HG02970 (cell line): ENCODE data around the gene ATG16L2.
A peak's percentile ranks its signal among the peaks of the same experiment; 100 is the strongest.

Source experiments
- ATAC-seq: cut with Tn5 transposase; IDR thresholded peaks from one replicate; pipeline ENCODE4 v1.9.1; 2021; ENCODE audit warnings: mild to moderate bottlenecking, moderate library complexity, moderate number of reproducible peaks; ENCODE audit not compliant: unreplicated experiment, low FRiP score

Gene ATG16L2

DNA sequence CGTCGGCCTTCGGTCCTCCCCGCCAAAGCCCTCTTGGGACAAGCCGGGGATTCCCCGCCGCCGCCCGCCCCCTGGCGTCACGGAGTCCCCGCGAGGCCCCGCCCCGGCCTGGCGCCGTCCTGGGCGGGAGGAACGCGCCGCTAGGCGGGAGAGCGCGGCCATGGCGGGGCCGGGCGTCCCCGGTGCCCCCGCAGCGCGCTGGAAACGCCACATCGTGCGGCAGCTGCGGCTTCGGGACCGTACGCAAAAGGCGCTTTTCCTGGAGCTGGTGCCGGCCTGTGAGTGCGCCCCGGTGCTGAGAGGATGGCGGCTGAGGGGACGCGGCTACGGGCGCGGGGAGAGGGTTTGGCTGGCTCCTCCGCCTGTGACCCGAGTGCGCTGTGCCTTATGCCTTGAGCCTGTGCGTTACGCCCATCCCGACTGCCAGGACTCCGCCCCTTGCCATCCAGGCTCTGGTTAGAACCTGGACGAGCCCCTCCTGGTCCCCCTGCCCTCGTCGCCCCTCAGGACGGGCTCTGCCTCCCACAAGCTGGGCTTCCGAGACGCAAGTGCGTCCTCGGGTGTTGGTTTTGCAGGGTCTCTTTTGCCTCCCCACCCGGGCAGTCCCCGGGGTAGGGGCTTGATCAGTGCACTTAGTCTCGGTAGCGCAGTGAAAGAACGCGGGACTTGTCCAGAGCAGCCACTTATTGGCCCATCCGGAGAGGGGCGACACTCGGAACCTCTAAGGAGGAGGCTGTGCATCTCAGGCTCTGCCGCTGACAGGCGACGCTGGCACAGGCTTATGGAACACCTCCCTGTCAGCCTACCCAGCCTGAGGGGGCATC, at the start of gene ATG16L2:
ATG16L2 (plus strand) TSS at position 126 of the 824 bp plus-strand sequence; CDS start at position 161, 35 bp downstream.
- ATAC-seq: peak; percentile 67

DNA sequence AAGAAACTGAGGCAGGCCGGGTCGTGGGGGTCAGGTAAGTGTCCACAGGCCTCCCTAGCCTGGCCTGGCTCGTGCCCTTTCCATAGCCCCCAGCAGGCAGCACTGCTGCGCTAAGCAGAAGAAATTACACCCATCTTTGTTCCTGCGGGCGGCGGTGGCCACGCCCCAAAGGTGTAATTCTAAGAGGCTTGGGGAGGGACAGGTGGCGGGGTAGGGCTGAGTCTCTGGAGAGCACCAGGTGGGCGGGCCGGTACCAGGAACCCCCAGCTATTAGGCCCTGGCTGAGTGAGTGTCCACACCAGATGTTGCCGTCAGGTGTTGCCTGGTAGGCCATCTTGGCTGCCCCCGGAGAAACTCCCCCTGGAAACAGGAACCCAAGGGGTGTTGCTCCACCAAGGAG, 49.7 kb upstream of the ATG16L2 start:
- no peak for ATAC-seq

DNA sequence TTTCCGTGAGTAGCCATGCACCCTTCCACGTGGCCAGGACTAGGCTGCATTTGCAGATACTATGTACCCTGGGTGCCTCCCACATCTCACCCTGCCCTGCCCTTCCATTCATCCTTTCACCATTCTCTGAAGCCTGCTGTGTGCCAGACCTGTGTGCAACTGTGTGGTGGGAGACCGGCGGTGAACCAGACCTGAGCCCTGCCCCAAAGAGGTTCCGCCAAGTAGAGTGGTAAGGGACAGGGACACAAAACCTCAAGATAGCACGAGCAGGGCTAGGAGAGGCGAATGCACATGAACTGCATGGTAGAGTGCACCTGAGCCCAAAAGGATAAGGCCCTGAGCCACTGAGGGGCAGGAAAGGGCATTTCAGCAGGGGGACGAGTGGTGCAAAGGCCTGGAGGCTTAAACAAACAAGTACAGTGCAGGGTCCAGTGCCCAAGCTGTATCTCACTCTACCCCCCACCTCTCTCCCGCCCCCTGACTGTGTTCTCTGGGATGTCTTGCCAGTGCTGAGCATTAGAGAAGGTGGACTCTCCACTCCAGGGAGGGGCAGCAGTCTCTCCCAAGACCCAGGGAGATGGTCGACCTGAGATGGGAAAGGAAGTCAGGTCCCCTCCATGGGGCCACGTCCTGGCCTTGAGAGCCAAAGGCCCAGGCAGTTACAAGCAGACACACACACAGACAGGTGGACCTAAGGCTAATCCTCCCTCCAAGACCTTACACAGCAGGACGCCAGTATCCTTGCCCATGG, 47.9 kb upstream of the ATG16L2 start:
- ATAC-seq: no peak

- ATAC-seq: no peak
Observed at GRCh38 chr11:72767203-72768062, 46.8 kb upstream of the ATG16L2 start.

DNA sequence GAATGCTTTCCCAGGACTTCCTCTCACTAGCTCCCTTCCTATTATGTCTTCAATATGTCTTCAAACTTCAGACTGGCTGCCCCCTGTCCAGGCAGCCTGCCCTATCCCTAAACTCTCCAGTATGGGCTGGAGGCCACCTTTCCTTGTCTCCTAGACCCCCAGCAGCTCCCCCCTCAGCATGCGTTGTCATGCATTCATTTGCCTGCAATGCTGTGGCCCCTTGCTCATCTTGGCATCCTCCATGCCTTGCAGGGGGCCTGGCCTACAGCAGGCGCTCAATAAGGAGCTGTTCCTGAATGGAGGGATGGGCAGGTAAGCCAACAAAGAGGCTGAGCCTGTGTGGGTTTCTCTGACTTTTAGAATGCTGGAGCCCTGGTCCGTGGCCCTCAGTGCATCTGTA, 45.6 kb upstream of the ATG16L2 start:
- no peak for ATAC-seq

- ATAC-seq: no peak
Observed at GRCh38 chr11:72769680-72770079, 44.5 kb upstream of the ATG16L2 start.

GRCh38 chr11:72770799-72771198, 43.4 kb upstream of the ATG16L2 start:
- ATAC-seq: no peak

DNA sequence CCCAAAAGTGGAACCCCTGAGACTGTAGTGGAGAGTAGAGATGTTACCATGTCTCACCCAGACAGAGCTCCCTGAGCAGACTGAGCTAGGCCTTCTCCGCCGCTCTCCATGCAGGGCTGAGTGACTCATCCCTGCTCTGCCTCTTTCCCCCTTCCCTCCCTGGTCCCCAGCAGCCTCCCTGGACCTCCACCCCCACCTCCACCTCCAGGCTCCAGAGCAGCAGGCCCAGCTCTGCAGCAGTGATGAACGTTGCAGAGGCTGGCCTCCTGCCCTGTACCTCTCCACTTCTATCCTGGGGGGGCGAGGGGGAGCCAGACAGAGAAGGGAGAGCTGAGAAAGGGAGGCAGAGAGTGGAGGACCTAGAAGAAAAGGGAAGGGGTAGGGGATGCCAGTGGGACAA, 42.7 kb upstream of the ATG16L2 start:
- ATAC-seq: no peak

GRCh38 chr11:72772059-72772458, 42.2 kb upstream of the ATG16L2 start:
- no peak for ATAC-seq

- ATAC-seq: no peak
Observed at GRCh38 chr11:72773291-72773690, 40.9 kb upstream of the ATG16L2 start.

DNA sequence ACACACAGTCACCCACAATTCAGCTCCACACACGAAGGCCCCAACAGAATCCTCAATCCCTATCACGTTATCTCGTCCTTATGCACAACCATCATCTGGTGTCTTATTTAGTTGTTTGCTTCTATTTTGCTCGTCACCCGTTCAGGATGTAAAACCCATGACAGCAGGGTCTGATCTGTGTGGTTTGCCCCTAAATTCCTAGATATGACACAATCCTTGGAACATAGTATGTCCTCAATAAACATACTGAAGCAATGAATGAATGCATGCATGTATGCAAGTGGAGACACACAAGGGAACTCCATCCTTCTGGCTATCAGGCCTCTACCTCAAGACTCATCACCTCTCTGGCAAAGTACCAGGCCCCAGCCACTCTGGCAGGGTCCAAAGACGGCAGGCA, 40.5 kb upstream of the ATG16L2 start:
- ATAC-seq: no peak

- ATAC-seq: no peak
Observed at GRCh38 chr11:72774499-72774898, 39.7 kb upstream of the ATG16L2 start.

- ATAC-seq: no peak
Observed at GRCh38 chr11:72775288-72776110, 38.7 kb upstream of the ATG16L2 start.

DNA sequence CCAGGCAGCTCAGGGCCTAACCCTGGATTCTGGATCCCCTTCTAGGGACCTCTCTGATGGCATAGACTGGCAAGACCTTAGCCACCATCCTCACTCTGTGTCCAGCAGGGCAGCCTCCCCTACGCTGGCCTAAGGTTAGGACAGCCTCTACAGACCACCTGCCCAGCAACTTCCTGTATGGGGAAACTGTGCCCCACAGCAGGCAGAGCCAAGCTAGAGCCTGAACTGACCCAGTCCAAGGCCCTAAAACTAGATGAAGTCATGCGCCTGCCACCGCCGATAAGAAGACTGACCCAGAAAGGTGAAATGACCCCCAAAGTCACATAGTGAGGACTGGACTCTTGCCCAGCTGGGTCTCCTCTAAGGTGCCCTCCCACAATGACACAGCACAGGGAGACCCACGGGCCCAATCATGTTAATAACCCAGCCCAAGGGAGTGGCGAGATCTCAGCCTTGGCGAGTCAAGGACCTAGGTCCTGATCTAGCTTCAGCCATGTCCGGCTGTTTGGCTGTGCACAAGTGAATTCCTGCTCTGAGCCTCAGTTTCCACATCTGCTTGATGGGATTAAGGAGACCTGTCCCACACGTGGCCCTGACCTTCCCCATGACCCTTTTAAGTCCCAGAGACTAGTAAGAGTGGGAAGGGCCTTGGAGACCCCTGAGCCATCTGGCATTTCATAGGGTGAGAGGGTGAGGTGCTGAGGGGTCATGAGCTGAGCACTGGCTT, 37.9 kb upstream of the ATG16L2 start:
- ATAC-seq: no peak

- no peak for ATAC-seq
Observed at GRCh38 chr11:72776844-72777754, 37.1 kb upstream of the ATG16L2 start.

GRCh38 chr11:72777755-72778278, 36.4 kb upstream of the ATG16L2 start:
- no peak for ATAC-seq

- no peak for ATAC-seq
Observed at GRCh38 chr11:72778535-72779494, 35.4 kb upstream of the ATG16L2 start.
